Tibial nerve (tissue), 4 donors: Measurements from ENCODE around the gene TMUB1. TPM values are rescaled to one million over a fixed set of nuclear protein-coding genes. Genes with fewer than 3 reads are reported as not detected.
A peak's percentile ranks its signal among the peaks of the same experiment; 100 is the strongest.

Experiments used
- DNase-seq, 2 donors: peaks; one replicate each; pipeline ENCODE4 v3.0.0-alpha.2; 2019; ENCODE audit warnings: low spot score in 2 of 2
- H3K27ac ChIP-seq, 4 donors: fragments of 200-600 bp; sonication (generic) in 3 of 4; one replicate each; pipeline ENCODE4 v1.5.1; 2017 to 2019; ENCODE audit warnings: mild to moderate bottlenecking in 1 of 4
- H3K27me3 ChIP-seq, 2 donors: fragments of 200-600 bp; sonication (generic) in 1 of 2; one replicate each; pipeline versions ENCODE4 v1.5.1 to v1.6.0; 2017 to 2019
- H3K36me3 ChIP-seq, 3 donors: fragments of 200-600 bp; sonication (generic); one replicate each; pipeline ENCODE4 v1.5.1; 2018 to 2019
- H3K4me1 ChIP-seq, 4 donors: fragments of 200-600 bp; sonication (generic) in 3 of 4; one replicate each; pipeline ENCODE4 v1.5.1; 2017 to 2019
- H3K4me3 ChIP-seq, 4 donors: fragments of 200-600 bp; sonication (generic) in 3 of 4; one replicate each; pipeline ENCODE4 v1.5.1; 2017 to 2019; ENCODE audit warnings: mild to moderate bottlenecking in 1 of 4, moderate library complexity in 1 of 4
- H3K9me3 ChIP-seq, 4 donors: fragments of 200-600 bp; sonication (generic) in 3 of 4; one replicate each; pipeline ENCODE4 v1.5.1; 2017 to 2019
- CTCF ChIP-seq, 5 experiments: fragments of 200-600 bp in 3 of 5; fragments of 450-650 bp in 2 of 5; sonication (generic) in 3 of 5; IDR thresholded peaks; one replicate each; pipeline ENCODE4 v1.5.1; 2016 to 2019; ENCODE audit warnings: antibody characterized with exemption in 5 of 5, mild to moderate bottlenecking in 3 of 5, moderate library complexity in 2 of 5
- EP300 ChIP-seq, 2 donors: sonication (generic); formaldehyde crosslinking; IDR thresholded peaks; one replicate each; pipeline ENCODE4 v1.6.1; 2017; ENCODE audit warnings: antibody characterized with exemption in 2 of 2, mild to moderate bottlenecking in 1 of 2
- POLR2A ChIP-seq, 2 donors: fragments of 450-650 bp; IDR thresholded peaks; one replicate each; pipeline ENCODE4 v1.6.1; 2017; ENCODE audit warnings: antibody characterized with exemption in 2 of 2, mild to moderate bottlenecking in 2 of 2, moderate library complexity in 2 of 2
- WGBS, 2 donors: methylation state at CpG; one replicate each; pipeline ENCODE4 v1.1.5; 2018; 5-methylcytosine and 5-hydroxymethylcytosine counted together
- total RNA-seq, 4 donors: library from RNA; depleted of rRNA; stranded (reverse); fragments of >200 nt; gene quantifications; one replicate each; pipeline ENCODE4 v1.1.0, GENCODE V29; 2016

The TMUB1 gene
- total RNA-seq, 4 donors from 2014 or later, result 24.3 to 61.5 (median 33.8) TPM

GRCh38 chr7:151088019-151088855 lies 4.9 kb upstream of the TMUB1 start:
- Histone ChIP-seq H3K9me3 (no peaks in the 10 kb centered on the region), H3K4me1 (peaks cover 0 to 76% (median 37%) of the 10 kb centered on the region in 4 donors), H3K4me3 (peak overlapping the region; percentile 63 to 93 (median 68)), H3K36me3 (no peaks in the 10 kb centered on the region), H3K27ac (peak overlapping the region; percentile 81 to 92 (median 86)), H3K27me3 (no peaks in the 10 kb centered on the region)
- WGBS, 2 donors, result 33 to 52% methylated on average over 15 of the region's 16 CpGs
- no peak for DNase-seq
- no peak for TF ChIP-seq POLR2A (IDR thresholded peaks at IDR 0.05)
- TF ChIP-seq EP300 (IDR thresholded peaks at IDR 0.05), result no peak
- no peak for TF ChIP-seq CTCF (IDR thresholded peaks at IDR 0.05)

- 4 to 7% methylated on average over 3 to 40 of the region's 70 CpGs for WGBS, 2 donors
- Histone ChIP-seq H3K4me3 (peak overlapping the region; percentile 63 to 93 (median 68)), H3K27ac (peak overlapping the region; percentile 81 to 92 (median 86)), H3K27me3 (no peaks in the 10 kb centered on the region), H3K36me3 (no peaks in the 10 kb centered on the region), H3K9me3 (no peaks in the 10 kb centered on the region), H3K4me1 (peaks cover 0 to 75% (median 41%) of the 10 kb centered on the region in 4 donors)
- DNase-seq, result peak in 1 of 2 donors; percentile 26
- no peak for TF ChIP-seq POLR2A (IDR thresholded peaks at IDR 0.05)
- TF ChIP-seq CTCF (IDR thresholded peaks at IDR 0.05), result peak; percentile 17 to 50 (median 45)
- peak in 1 of 2 donors; percentile 23 for TF ChIP-seq EP300 (IDR thresholded peaks at IDR 0.05)
Measured at GRCh38 chr7:151087245-151088018, 4.1 kb upstream of the TMUB1 start.

- WGBS, 2 donors, result 0% methylated on average over 14 of the region's 56 CpGs; no CpG with 5 or more reads in 1 of the 2 donors
- Histone ChIP-seq H3K9me3 (no peaks in the 10 kb centered on the region), H3K36me3 (no peaks in the 10 kb centered on the region), H3K4me3 (peak overlapping the region; percentile 63 to 93 (median 68)), H3K27ac (peak overlapping the region; percentile 81 to 92 (median 86)), H3K27me3 (no peaks in the 10 kb centered on the region), H3K4me1 (peaks cover 0 to 75% (median 47%) of the 10 kb centered on the region in 4 donors)
- TF ChIP-seq POLR2A (IDR thresholded peaks at IDR 0.05) (no peak), EP300 (IDR thresholded peaks at IDR 0.05) (no peak), CTCF (IDR thresholded peaks at IDR 0.05) (no peak)
- no peak for DNase-seq
Measured at GRCh38 chr7:151086802-151087244, 3.5 kb upstream of the TMUB1 start.

- peak; percentile 73 to 77 for DNase-seq
Measured at GRCh38 chr7:151085691-151086620, 2.7 kb upstream of the TMUB1 start, which contains the start of gene AGAP3. Gene AGAP3, plus strand, starts transcription at chr7:151086475. Its CDS starts 267 bp downstream, at chr7:151086742.

More at GRCh38 chr7:151085691-151086620, 2.7 kb upstream of the TMUB1 start, which contains the start of gene AGAP3:
- no peaks in the 10 kb centered on the region for H3K36me3 ChIP-seq
- peak within 1 kb of the TSS; percentile 63 to 93 (median 68) for H3K4me3 ChIP-seq
- 0 to 1% methylated on average over 22 to 37 of the region's 84 CpGs for WGBS, 2 donors
- peak within 1 kb of the TSS; percentile 81 to 93 (median 86) for H3K27ac ChIP-seq
- no peaks in the 10 kb centered on the region for H3K9me3 ChIP-seq
- TF ChIP-seq EP300 (IDR thresholded peaks at IDR 0.05) (peak in 1 of 2 donors; percentile 90), POLR2A (IDR thresholded peaks at IDR 0.05) (peak; percentile 66 to 73), CTCF (IDR thresholded peaks at IDR 0.05) (peak in 1 of 5 experiments; percentile 20)
- peaks cover 0 to 75% (median 54%) of the 10 kb centered on the region in 4 donors for H3K4me1 ChIP-seq
- H3K27me3 ChIP-seq, result no peaks in the 10 kb centered on the region
